ENCODE measurements around the gene PUS10. TPM values are rescaled to one million over a fixed set of nuclear protein-coding genes. Genes with fewer than 3 reads are reported as not detected.
A peak's percentile ranks its signal among the peaks of the same experiment; 100 is the strongest.

Gene PUS10, protein sequence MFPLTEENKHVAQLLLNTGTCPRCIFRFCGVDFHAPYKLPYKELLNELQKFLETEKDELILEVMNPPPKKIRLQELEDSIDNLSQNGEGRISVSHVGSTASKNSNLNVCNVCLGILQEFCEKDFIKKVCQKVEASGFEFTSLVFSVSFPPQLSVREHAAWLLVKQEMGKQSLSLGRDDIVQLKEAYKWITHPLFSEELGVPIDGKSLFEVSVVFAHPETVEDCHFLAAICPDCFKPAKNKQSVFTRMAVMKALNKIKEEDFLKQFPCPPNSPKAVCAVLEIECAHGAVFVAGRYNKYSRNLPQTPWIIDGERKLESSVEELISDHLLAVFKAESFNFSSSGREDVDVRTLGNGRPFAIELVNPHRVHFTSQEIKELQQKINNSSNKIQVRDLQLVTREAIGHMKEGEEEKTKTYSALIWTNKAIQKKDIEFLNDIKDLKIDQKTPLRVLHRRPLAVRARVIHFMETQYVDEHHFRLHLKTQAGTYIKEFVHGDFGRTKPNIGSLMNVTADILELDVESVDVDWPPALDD
- 6.0 and 7.7 TPM in 2 replicates for total RNA-seq
- long read RNA-seq, partial matches to known transcripts, result 7 of 30 reads
- long read RNA-seq, other reads (novel, unspliced or antisense), result 17 of 30 reads

DNA sequence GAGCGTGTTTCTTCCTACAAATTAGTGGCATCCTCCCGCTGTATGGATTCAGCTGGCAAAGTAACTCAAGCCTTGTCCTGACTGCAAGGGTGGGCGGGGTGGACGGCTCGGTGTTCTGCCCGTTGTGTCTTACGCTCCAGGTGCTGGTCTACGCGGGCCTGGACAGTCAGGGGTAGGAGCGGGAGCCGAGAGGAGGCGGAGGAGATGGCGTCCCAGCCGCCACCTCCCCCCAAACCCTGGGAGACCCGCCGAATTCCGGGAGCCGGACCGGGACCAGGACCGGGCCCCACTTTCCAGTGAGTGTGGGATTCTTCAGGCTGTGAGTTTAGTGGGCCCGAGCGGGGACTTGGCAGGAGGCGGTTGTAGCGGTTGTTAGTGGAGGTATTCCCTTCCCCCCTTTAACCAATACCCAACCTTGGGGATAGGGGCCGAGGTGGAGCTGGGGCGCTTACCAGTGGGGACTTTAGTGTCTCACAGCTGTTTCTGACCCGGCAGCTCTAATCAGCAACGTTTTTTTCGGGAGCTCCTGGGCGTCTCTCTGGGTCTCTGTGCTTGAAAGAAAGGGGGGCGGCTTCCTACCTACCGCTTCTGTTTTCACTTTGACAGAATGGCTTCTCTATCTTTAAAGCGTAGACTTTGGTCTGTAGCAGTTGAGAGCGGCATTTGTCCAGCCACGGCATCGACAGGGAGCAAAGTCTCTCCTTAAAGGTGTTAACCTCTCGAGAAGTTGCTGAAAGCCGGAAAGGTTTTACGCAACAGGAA, at the start of gene PUS10, which contains the start of gene PEX13:
Gene PUS10, minus strand, starts transcription at position 700 of the 762 bp plus-strand sequence. CDS start 6,365 bp downstream, outside the sequence.
Gene PEX13, plus strand, starts transcription at position 165 of the 762 bp plus-strand sequence. Its CDS starts 40 bp downstream, at position 205.
- Mint-ChIP-seq H3K4me3 (ENCODE audit: unreplicated experiment) (peak within 1 kb of the TSS; percentile 97), H3K4me1 (ENCODE audit: unreplicated experiment) (peaks cover 25% of the 10 kb centered on the region), H3K9me3 (ENCODE audit: unreplicated experiment) (peaks cover 5% of the 10 kb centered on the region), H3K27me3 (ENCODE audit: unreplicated experiment) (no peaks in the 10 kb centered on the region), H3K27ac (ENCODE audit: unreplicated experiment) (peak within 1 kb of the TSS; percentile 98), H3K36me3 (ENCODE audit: unreplicated experiment) (peaks cover 15% of the 10 kb centered on the region)
- TF ChIP-seq, protein P1, sequence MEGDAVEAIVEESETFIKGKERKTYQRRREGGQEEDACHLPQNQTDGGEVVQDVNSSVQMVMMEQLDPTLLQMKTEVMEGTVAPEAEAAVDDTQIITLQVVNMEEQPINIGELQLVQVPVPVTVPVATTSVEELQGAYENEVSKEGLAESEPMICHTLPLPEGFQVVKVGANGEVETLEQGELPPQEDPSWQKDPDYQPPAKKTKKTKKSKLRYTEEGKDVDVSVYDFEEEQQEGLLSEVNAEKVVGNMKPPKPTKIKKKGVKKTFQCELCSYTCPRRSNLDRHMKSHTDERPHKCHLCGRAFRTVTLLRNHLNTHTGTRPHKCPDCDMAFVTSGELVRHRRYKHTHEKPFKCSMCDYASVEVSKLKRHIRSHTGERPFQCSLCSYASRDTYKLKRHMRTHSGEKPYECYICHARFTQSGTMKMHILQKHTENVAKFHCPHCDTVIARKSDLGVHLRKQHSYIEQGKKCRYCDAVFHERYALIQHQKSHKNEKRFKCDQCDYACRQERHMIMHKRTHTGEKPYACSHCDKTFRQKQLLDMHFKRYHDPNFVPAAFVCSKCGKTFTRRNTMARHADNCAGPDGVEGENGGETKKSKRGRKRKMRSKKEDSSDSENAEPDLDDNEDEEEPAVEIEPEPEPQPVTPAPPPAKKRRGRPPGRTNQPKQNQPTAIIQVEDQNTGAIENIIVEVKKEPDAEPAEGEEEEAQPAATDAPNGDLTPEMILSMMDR (IDR thresholded peaks at IDR 0.05), result no peak
- peak; percentile 87 for DNase-seq (ENCODE audit: extremely low spot score, unreplicated experiment)

DNA sequence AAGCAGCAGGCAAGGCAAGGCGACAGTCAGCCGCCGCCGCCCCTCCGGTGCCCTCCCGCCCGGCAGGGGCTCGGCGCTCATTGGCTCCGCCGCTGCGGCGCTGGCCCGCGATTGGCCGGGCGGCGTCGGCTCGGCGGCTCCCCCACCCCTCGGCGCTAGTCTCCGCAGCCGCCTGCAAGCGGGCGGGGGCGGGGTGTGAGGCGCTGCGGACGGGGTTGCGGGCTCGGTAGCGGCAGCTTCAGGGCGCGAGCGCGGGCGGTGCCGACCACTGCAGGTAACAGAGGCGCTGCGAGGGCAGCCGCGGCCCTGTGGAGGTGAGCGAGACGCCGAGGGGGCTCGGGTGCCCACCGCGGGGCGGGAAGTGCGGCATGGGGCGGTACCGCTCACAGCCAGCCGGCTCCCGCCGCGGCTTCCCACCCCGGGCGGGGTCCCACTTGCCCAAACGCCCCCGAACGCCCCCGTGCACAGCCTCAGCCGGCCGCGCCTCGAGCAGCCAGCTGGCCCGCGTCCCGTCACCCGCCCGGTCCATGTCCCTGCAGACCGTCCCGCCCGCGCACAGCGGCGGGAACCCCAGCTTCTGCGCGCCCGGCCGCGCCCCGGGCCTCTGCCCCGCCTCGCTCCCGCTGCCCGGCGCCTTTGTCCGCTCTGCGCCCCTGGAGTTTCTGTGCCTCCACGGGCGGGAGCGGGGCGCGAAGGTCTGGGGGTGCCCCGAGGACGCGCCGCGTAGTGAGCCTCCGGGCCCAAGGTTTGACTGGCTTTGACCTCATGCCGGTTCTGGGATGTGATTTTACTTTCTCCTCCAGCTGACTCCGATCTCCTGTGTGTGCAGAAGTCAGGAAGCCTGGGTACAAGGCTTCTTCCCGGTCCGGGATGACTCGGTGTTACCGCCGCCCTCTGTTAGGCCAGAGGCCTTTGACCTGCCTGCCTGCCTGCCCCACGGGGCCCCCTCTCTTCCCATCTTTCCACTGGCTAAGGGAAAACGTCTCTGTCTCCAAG, 48.0 kb upstream of the PUS10 start, which contains the start of gene SANBR:
Gene SANBR, plus strand, starts transcription at position 158 of the 996 bp plus-strand sequence. CDS start 4,480 bp downstream, outside the sequence.
- H3K4me3 Mint-ChIP-seq (ENCODE audit: unreplicated experiment), result peak within 1 kb of the TSS; percentile 92
- peaks cover 16% of the 10 kb centered on the region for H3K4me1 Mint-ChIP-seq (ENCODE audit: unreplicated experiment)
- H3K27ac Mint-ChIP-seq (ENCODE audit: unreplicated experiment), result peak within 1 kb of the TSS; percentile 90
- peaks cover 9% of the 10 kb centered on the region for H3K36me3 Mint-ChIP-seq (ENCODE audit: unreplicated experiment)
- DNase-seq (ENCODE audit: extremely low spot score, unreplicated experiment), result peak; percentile 93
- TF ChIP-seq, protein P1 (IDR thresholded peaks at IDR 0.05), result no peak
- no peaks in the 10 kb centered on the region for H3K27me3 Mint-ChIP-seq (ENCODE audit: unreplicated experiment)
- no peaks in the 10 kb centered on the region for H3K9me3 Mint-ChIP-seq (ENCODE audit: unreplicated experiment)

DNA sequence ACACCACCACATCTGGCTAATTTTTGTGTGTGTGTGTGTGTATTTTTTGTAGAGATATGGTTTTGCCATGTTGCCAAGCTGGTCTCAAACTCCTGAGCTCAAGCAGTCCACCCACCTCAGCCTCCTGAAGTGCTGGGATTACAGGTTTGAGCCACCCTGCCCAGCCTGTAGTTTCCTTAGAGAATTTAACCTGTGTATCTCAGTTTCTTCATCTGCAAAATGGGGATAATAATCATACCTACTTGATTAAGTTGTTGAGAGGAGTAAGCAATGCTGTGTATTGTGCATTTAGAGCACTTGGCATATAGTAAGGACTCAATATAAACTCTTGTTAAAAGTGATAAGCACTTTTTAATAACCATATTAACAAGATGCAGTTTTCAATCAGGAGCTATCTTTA, 41.3 kb upstream of the PUS10 start:
- TF ChIP-seq, protein P1 (IDR thresholded peaks at IDR 0.05), result no peak
- no peaks in the 10 kb centered on the region for H3K9me3 Mint-ChIP-seq (ENCODE audit: unreplicated experiment)
- no peak overlapping the region for H3K4me3 Mint-ChIP-seq (ENCODE audit: unreplicated experiment)
- no peaks in the 10 kb centered on the region for H3K27me3 Mint-ChIP-seq (ENCODE audit: unreplicated experiment)
- DNase-seq (ENCODE audit: extremely low spot score, unreplicated experiment), result no peak
- H3K27ac Mint-ChIP-seq (ENCODE audit: unreplicated experiment), result no peak overlapping the region
- H3K4me1 Mint-ChIP-seq (ENCODE audit: unreplicated experiment), result peaks cover 9% of the 10 kb centered on the region
- H3K36me3 Mint-ChIP-seq (ENCODE audit: unreplicated experiment), result peaks cover 13% of the 10 kb centered on the region

DNA sequence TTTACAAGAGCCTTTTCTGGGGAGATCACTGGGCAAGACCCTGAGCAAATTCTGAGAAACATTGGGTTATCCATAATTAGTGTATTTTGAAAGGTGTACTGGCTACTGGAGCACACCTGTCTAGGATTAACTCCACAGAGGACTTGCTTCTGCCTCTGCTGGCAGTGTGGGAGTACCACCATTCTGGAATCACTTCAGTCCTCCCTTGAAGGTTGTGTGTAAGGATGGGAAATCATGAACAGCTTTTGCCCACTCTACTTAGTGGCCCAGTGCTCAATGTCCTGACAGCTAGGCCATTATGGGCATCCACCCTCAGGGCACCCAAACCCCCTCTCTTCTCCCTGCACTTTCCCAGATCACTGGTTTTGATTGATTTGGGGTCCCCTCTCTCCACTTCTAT, 39.5 kb upstream of the PUS10 start:
- Mint-ChIP-seq H3K4me3 (ENCODE audit: unreplicated experiment) (no peak overlapping the region), H3K27ac (ENCODE audit: unreplicated experiment) (no peak overlapping the region), H3K36me3 (ENCODE audit: unreplicated experiment) (peaks cover 16% of the 10 kb centered on the region), H3K27me3 (ENCODE audit: unreplicated experiment) (no peaks in the 10 kb centered on the region), H3K9me3 (ENCODE audit: unreplicated experiment) (no peaks in the 10 kb centered on the region), H3K4me1 (ENCODE audit: unreplicated experiment) (peaks cover 9% of the 10 kb centered on the region)
- TF ChIP-seq, protein P1 (IDR thresholded peaks at IDR 0.05), result no peak
- no peak for DNase-seq (ENCODE audit: extremely low spot score, unreplicated experiment)
